SK-N-SH (cell line): ENCODE data around the gene RAMP3. TPM values are rescaled to one million over a fixed set of nuclear protein-coding genes. Genes with fewer than 3 reads are reported as not detected.

ENCODE experiments used
- CTCF ChIA-PET: fragments of 300-600, 350-600 bp; formaldehyde crosslinking; extraction: SDS; loops from one replicate; lab custom pipeline; 2021; lab: Yijun Ruan, JAX
- POLR2A ChIA-PET: fragments of 350-600 bp; sonication (Branson Sonifier 250); formaldehyde crosslinking; extraction: SDS; loops from one replicate; lab custom pipeline; 2020; ENCODE audit warnings: antibody characterized with exemption, inconsistent platforms; lab: Yijun Ruan, JAX
- DNase-seq: peaks from one replicate; pipeline ENCODE4 v3.0.0; 2012
- H2AFZ ChIP-seq: fragments of 200-600 bp; sonication (generic); 2 replicates; pipeline ENCODE4 v1.8.1; 2016; ENCODE audit warnings: antibody characterized with exemption, mild to moderate bottlenecking, low read depth
- H3F3A ChIP-seq: fragments of 200-600 bp; sonication (generic); replicated peaks from 2 replicates; pipeline ENCODE3; 2016; ENCODE audit warnings: antibody characterized with exemption, mild to moderate bottlenecking; ENCODE audit not compliant: insufficient read depth
- H3K27ac ChIP-seq, 2 experiments: fragments of 200-500 bp in 1 of 2; fragments of 200-600 bp in 1 of 2; sonication (Bioruptor generic) in 1 of 2; sonication (generic), shearing (Covaris generic) in 1 of 2; 2 replicates each; pipeline versions ENCODE4 v1.5.1 to v1.6.1; 2014 to 2016; ENCODE audit warnings: low read depth in 2 of 2, inconsistent platforms in 1 of 2, low read length in 1 of 2, mild to moderate bottlenecking in 1 of 2, mixed read lengths in 1 of 2
- H3K27me3 ChIP-seq: fragments of 200-600 bp; sonication (generic), shearing (Covaris generic); 2 replicates; pipeline ENCODE4 v1.6.1; 2016; ENCODE audit warnings: mixed run types; ENCODE audit not compliant: insufficient read depth
- H3K36me3 ChIP-seq, 2 experiments: fragments of 200-500 bp in 1 of 2; fragments of 200-600 bp in 1 of 2; sonication (Bioruptor generic) in 1 of 2; sonication (generic) in 1 of 2; replicated peaks in 1 of 2; 2 replicates each; pipeline versions ENCODE3 to v1.5.1; 2014 to 2016; ENCODE audit warnings: low read length in 1 of 2, mild to moderate bottlenecking in 1 of 2; ENCODE audit not compliant: insufficient read depth in 2 of 2, control insufficient read depth in 1 of 2
- H3K4me1 ChIP-seq, 2 experiments: fragments of 200-500 bp in 1 of 2; fragments of 200-600 bp in 1 of 2; sonication (Bioruptor generic) in 1 of 2; sonication (generic), shearing (Covaris generic) in 1 of 2; 2 replicates each; pipeline versions ENCODE4 v1.5.1 to v1.6.1; 2014 to 2016; ENCODE audit warnings: low read depth in 1 of 2, low read length in 1 of 2, mixed run types in 1 of 2; ENCODE audit not compliant: insufficient read depth in 2 of 2, control insufficient read depth in 1 of 2
- H3K4me2 ChIP-seq: fragments of 200-600 bp; sonication (generic), shearing (Covaris generic); 2 replicates; pipeline ENCODE4 v1.6.1; 2017; ENCODE audit warnings: mixed run types
- H3K4me3 ChIP-seq, 2 experiments: fragments of 200-500 bp in 1 of 2; fragments of 200-600 bp in 1 of 2; sonication (Bioruptor generic) in 1 of 2; sonication (generic), shearing (Covaris generic) in 1 of 2; 2 replicates each; pipeline versions ENCODE4 v1.5.1 to v1.8.1; 2014 to 2016; ENCODE audit warnings: low read depth in 2 of 2, inconsistent platforms in 1 of 2, low read length in 1 of 2, mild to moderate bottlenecking in 1 of 2, mixed read lengths in 1 of 2, moderate library complexity in 1 of 2
- H3K79me2 ChIP-seq: fragments of 200-600 bp; sonication (generic); 2 replicates; pipeline ENCODE4 v1.8.1; 2017; ENCODE audit warnings: mild to moderate bottlenecking; ENCODE audit not compliant: insufficient read depth
- H3K9ac ChIP-seq: fragments of 200-600 bp; sonication (generic); 2 replicates; pipeline ENCODE4 v1.6.1; 2017; ENCODE audit warnings: mixed run types
- H3K9me2 ChIP-seq: fragments of 200-600 bp; sonication (generic); 2 replicates; pipeline ENCODE4 v1.6.1; 2017; ENCODE audit warnings: mixed run types
- H3K9me3 ChIP-seq: fragments of 200-600 bp; sonication (generic); 2 replicates; pipeline ENCODE4 v1.6.1; 2017; ENCODE audit warnings: mixed run types, mild to moderate bottlenecking, moderate library complexity
- H4K20me1 ChIP-seq: fragments of 200-600 bp; sonication (generic); 2 replicates; pipeline ENCODE4 v1.6.1; 2017; ENCODE audit warnings: mild to moderate bottlenecking, mixed run types; ENCODE audit not compliant: insufficient read depth
- EZH2phosphoT487 ChIP-seq: fragments of 200-600 bp; sonication (generic); IDR thresholded peaks from 2 replicates; pipeline ENCODE4 v1.6.1; 2017; ENCODE audit warnings: low read depth, mixed run types, mild to moderate bottlenecking, antibody characterized with exemption, moderate library complexity, borderline replicate concordance
- FOXM1 ChIP-seq: IDR thresholded peaks from 2 replicates; pipeline ENCODE4 v1.4.0; 2012; ENCODE audit warnings: low read depth, mild to moderate bottlenecking
- GABPA ChIP-seq: IDR thresholded peaks from 2 replicates; pipeline ENCODE4 v1.4.0; 2012; ENCODE audit warnings: low read depth, mild to moderate bottlenecking
- GATA2 ChIP-seq: sonication (generic); formaldehyde crosslinking; IDR thresholded peaks from 2 replicates; pipeline ENCODE4 v1.5.0; 2020; ENCODE audit warnings: mild to moderate bottlenecking, missing genetic modification reagents
- MEF2A ChIP-seq: IDR thresholded peaks from 2 replicates; pipeline ENCODE4 v1.4.0; 2012; ENCODE audit warnings: low read depth, borderline replicate concordance
- MXI1 ChIP-seq: IDR thresholded peaks from 2 replicates; pipeline ENCODE4 v1.6.1; 2012; ENCODE audit warnings: mild to moderate bottlenecking, low read depth, low read length, improper control_type of control experiment
- NFIC ChIP-seq: IDR thresholded peaks from 2 replicates; pipeline ENCODE4 v1.4.0; 2012; ENCODE audit warnings: borderline replicate concordance
- POLR2AphosphoS5 ChIP-seq: IDR thresholded peaks from 2 replicates; pipeline ENCODE4 v1.6.1; 2012; ENCODE audit warnings: low read depth, low read length
- RAD21 ChIP-seq: IDR thresholded peaks from 2 replicates; pipeline ENCODE4 v1.6.1; 2012; ENCODE audit warnings: mild to moderate bottlenecking, low read length
- RCOR1 ChIP-seq: fragments of 150-350 bp; IDR thresholded peaks from 2 replicates; pipeline ENCODE4 v1.6.1; 2017; ENCODE audit warnings: antibody characterized with exemption, low read length
- SIN3A ChIP-seq: IDR thresholded peaks from 2 replicates; pipeline ENCODE4 v1.6.1; 2012; ENCODE audit warnings: low read depth, mild to moderate bottlenecking, low read length, moderate library complexity, borderline replicate concordance
- TAF1 ChIP-seq: IDR thresholded peaks from 2 replicates; pipeline ENCODE4 v1.6.1; 2012; ENCODE audit warnings: low read depth, mild to moderate bottlenecking, low read length, moderate library complexity, borderline replicate concordance
- TCF12 ChIP-seq: IDR thresholded peaks from 2 replicates; pipeline ENCODE4 v1.4.0; 2012
- YY1 ChIP-seq: IDR thresholded peaks from 2 replicates; pipeline ENCODE4 v1.4.0; 2012; ENCODE audit warnings: low read depth, mild to moderate bottlenecking
- WGBS: methylation state at CpG from one replicate; pipeline ENCODE4 v1.1.6; 2017; ENCODE audit warnings: low lambda C conversion rate; 5-methylcytosine and 5-hydroxymethylcytosine counted together
- polyA plus RNA-seq, 3 experiments: library from polyadenylated mRNA; depleted of rRNA; stranded (reverse); fragments of >200 nt; gene quantifications; 2 replicates each; pipeline ENCODE4 v1.2.3, GENCODE V29; 2012
- TF ChIP-seq, protein P1 (sequence below): fragments of 150-350 bp; IDR thresholded peaks from 2 replicates; pipeline ENCODE4 v1.6.1; 2017; ENCODE audit warnings: antibody characterized with exemption, low read length, low read depth, borderline replicate concordance
- TF ChIP-seq, protein P2 (sequence below): IDR thresholded peaks from 2 replicates; pipeline ENCODE4 v1.6.1; 2012; ENCODE audit warnings: mild to moderate bottlenecking, low read depth, low read length, moderate library complexity

Gene RAMP3
- polyA plus RNA-seq, 1 of the 3 experiments (the other 2 are of a cell fraction), result not detected

DNA sequence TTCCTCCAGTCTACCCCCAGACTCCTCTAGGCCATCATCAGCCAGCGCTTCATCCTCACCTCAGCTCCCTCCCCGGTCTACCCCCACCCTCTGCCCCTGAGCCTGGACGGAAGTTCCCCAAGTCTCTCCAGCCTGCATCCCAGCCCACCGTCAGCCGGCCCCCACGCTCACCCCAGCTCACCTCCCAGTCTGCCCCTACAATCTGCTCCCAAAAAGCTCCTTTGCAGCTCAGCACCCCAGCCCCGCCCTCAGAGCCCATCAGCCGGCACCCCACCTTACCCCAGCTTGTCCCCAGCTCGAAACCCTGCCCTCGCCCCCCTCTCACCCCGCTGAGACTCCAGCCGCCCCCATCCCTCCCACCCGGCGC lies 322 bp upstream of the RAMP3 start:
- Histone ChIP-seq H4K20me1 (no peaks in the 10 kb centered on the region), H3K9me3 (no peaks in the 10 kb centered on the region), H3F3A (peaks cover 3% of the 10 kb centered on the region), H3K9ac (no peak overlapping the region), H3K27ac (no peak overlapping the region), H3K79me2 (no peaks in the 10 kb centered on the region), H3K36me3 (no peaks in the 10 kb centered on the region), H2AFZ (no peak overlapping the region)
- WGBS, result 14% methylated on average over 14 of the region's 14 CpGs
- CTCF ChIA-PET, result interaction anchor here (1.2 to 14.4 kb wide), 12 partner anchors 10 to 697 kb away, joined by 3 to 201 read pairs (median 6); no protein-coding TSS in a partner anchor
- TF ChIP-seq, protein P1, sequence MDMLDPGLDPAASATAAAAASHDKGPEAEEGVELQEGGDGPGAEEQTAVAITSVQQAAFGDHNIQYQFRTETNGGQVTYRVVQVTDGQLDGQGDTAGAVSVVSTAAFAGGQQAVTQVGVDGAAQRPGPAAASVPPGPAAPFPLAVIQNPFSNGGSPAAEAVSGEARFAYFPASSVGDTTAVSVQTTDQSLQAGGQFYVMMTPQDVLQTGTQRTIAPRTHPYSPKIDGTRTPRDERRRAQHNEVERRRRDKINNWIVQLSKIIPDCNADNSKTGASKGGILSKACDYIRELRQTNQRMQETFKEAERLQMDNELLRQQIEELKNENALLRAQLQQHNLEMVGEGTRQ, result no peak
- TF ChIP-seq, all 33 proteins: peak for 0
- Histone ChIP-seq H3K4me1 (peaks cover 0 to 14% of the 10 kb centered on the region in 2 experiments; a peak in 1 of 4 replicates), H3K27me3 (peaks cover 29% of the 10 kb centered on the region), H3K9me2 (no peaks in the 10 kb centered on the region), H3K4me3 (peak overlapping the region in 1 of 2 experiments; percentile 35; a peak in 1 of 4 replicates), H3K4me2 (no peak overlapping the region; the same call in 1 of the 2 replicates)
- POLR2A ChIA-PET, result interaction anchor here (0.6 kb wide), 1 partner anchor 421 kb away, joined by 4 read pairs; no protein-coding TSS in a partner anchor
- no peak for DNase-seq

DNA sequence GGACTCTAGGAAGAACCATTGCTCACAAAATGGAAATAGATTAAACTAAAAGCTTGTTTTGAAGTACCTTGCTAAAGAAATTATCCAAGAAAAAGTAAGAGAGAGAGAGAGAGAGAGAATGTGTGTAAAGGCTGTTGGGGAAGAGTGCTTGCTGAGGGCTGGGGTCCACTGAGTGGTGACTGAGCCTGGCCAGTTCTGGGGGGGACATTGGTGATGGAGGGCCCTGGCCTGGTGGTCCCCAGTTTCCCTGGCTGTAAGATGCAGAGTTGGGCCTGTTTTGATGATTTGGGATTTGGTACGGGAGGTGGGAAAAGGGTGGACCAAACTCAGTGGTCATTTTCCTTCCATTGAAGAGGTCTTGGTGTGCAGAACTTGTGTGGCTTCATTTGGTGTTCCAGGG lies 880 bp downstream of the RAMP3 start:
- H4K20me1 ChIP-seq, result no peaks in the 10 kb centered on the region
- no peaks in the 10 kb centered on the region for H3K36me3 ChIP-seq
- TF ChIP-seq NFIC (no peak), GABPA (no peak), TCF12 (no peak), GATA2 (CRISPR knock-in tag) (no peak), EZH2phosphoT487 (no peak), FOXM1 (no peak), MXI1 (no peak), POLR2AphosphoS5 (no peak), SIN3A (no peak), RAD21 (no peak), RCOR1 (no peak), TAF1 (no peak), MEF2A (no peak), YY1 (no peak)
- TF ChIP-seq, protein P2, sequence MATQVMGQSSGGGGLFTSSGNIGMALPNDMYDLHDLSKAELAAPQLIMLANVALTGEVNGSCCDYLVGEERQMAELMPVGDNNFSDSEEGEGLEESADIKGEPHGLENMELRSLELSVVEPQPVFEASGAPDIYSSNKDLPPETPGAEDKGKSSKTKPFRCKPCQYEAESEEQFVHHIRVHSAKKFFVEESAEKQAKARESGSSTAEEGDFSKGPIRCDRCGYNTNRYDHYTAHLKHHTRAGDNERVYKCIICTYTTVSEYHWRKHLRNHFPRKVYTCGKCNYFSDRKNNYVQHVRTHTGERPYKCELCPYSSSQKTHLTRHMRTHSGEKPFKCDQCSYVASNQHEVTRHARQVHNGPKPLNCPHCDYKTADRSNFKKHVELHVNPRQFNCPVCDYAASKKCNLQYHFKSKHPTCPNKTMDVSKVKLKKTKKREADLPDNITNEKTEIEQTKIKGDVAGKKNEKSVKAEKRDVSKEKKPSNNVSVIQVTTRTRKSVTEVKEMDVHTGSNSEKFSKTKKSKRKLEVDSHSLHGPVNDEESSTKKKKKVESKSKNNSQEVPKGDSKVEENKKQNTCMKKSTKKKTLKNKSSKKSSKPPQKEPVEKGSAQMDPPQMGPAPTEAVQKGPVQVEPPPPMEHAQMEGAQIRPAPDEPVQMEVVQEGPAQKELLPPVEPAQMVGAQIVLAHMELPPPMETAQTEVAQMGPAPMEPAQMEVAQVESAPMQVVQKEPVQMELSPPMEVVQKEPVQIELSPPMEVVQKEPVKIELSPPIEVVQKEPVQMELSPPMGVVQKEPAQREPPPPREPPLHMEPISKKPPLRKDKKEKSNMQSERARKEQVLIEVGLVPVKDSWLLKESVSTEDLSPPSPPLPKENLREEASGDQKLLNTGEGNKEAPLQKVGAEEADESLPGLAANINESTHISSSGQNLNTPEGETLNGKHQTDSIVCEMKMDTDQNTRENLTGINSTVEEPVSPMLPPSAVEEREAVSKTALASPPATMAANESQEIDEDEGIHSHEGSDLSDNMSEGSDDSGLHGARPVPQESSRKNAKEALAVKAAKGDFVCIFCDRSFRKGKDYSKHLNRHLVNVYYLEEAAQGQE, result no peak
- no peak overlapping the region for H3K27ac ChIP-seq
- H3K27me3 ChIP-seq, result peaks cover 29% of the 10 kb centered on the region
- H3K9me2 ChIP-seq, result no peaks in the 10 kb centered on the region
- DNase-seq, result no peak
- peaks cover 0 to 14% of the 10 kb centered on the region in 2 experiments; a peak in 1 of 4 replicates for H3K4me1 ChIP-seq
- no peaks in the 10 kb centered on the region for H3K79me2 ChIP-seq
- H3K4me3 ChIP-seq, result no peak overlapping the region
- H3K9ac ChIP-seq, result no peak overlapping the region
- ChIA-PET CTCF (interaction anchor here (0.7 to 14.4 kb wide), 13 partner anchors 14 to 696 kb away, joined by 3 to 201 read pairs (median 4); no protein-coding TSS in a partner anchor), POLR2A (no interaction called here)
- H3K4me2 ChIP-seq, result no peak overlapping the region
- H3F3A ChIP-seq, result peaks cover 3% of the 10 kb centered on the region
- H2AFZ ChIP-seq, result no peak overlapping the region
- 88% methylated on average over 1 of the region's 1 CpG for WGBS
- no peaks in the 10 kb centered on the region for H3K9me3 ChIP-seq
